ENCODE measurements around the gene ARID3B.
"Not testable (repeated sequence)": the region's sequence is repeated elsewhere in the genome, so short reads cannot be mapped to it uniquely, and the experiment has no call there.

ARID3B gene

DNA sequence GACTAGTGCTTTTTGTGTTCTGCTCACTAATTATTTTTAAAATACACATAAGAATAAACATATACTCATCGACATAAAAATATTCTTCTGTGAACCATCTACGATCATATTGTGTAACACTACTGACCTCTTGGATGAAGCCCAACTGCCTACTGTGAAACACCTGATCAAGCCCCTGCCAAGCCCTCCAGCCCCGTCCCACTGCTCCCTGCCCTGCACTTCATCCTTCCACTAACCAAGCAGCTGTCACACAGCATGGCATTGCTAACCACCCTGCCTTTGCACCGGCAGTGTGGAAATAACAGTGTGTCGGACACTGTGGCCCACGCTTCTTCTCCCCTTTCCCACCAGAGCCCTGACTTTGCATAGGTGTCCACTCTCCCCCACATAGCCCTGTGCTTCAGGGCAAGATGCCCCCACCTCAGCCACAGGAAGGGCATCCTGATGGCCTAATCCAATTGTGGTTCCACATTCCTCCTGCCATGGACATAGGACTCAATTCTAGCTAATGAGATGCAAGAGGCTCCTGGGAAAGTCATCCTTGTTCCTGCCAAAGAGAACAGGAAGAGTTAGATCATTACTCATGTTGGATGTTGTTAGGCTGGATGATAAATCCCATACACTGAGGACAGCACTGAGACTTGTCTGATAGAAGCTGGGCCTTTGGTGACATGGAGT is 35.0 kb upstream of the ARID3B start:
- H3K4me3 ChIP-seq, result no peak overlapping the region
- no peaks in the 10 kb centered on the region for H3K9me3 ChIP-seq (ENCODE audit: low read depth, low read length)
- no peak for DNase-seq (ENCODE audit: low read depth, low spot score)
- 0 out of 2 replicates have a peak, but pooled peaks cover 4% of the 10 kb centered on the region for H3K36me3 ChIP-seq (ENCODE audit: insufficient read depth, low read length)
- no peak for TF ChIP-seq EZH2 (IDR thresholded peaks at IDR 0.05)
- TF ChIP-seq FOXP2 (optimal IDR thresholded peaks at IDR 0.05; ENCODE audit: control extremely low read depth, extremely low read length, insufficient read depth), result no peak
- no peak for TF ChIP-seq POLR2AphosphoS5 (IDR thresholded peaks at IDR 0.05; ENCODE audit: borderline replicate concordance, low read depth, low read length)
- H3K9ac ChIP-seq (ENCODE audit: insufficient read length), result no peak overlapping the region
- no peak overlapping the region for H3K27ac ChIP-seq

DNA sequence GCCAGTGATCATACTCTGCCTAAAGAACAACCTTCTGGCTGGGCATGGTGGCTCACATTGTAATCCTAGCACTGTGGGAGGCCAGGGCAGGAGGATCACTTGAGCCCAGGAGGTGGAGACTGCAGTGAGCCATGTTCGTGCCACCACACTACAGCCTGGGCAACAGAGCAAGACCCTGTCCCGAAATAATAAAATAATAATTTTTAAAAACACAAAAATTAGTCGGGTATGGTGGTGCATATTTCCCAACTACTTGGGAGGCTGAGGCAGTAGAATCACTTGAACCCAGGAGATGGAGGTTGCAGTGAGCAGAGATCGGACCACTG is 34.5 kb upstream of the ARID3B start:
- H3K4me3 ChIP-seq, result no peak overlapping the region
- no peak for TF ChIP-seq EZH2 (IDR thresholded peaks at IDR 0.05)
- TF ChIP-seq FOXP2 (optimal IDR thresholded peaks at IDR 0.05; ENCODE audit: control extremely low read depth, extremely low read length, insufficient read depth), result no peak
- no peak for TF ChIP-seq POLR2AphosphoS5 (IDR thresholded peaks at IDR 0.05; ENCODE audit: borderline replicate concordance, low read depth, low read length)
- no peak overlapping the region for H3K27ac ChIP-seq
- H3K9me3 ChIP-seq (ENCODE audit: low read depth, low read length), result no peaks in the 10 kb centered on the region
- DNase-seq (ENCODE audit: low read depth, low spot score), result no peak
- H3K9ac ChIP-seq (ENCODE audit: insufficient read length), result no peak overlapping the region
- 0 out of 2 replicates have a peak, but pooled peaks cover 4% of the 10 kb centered on the region for H3K36me3 ChIP-seq (ENCODE audit: insufficient read depth, low read length)

DNA sequence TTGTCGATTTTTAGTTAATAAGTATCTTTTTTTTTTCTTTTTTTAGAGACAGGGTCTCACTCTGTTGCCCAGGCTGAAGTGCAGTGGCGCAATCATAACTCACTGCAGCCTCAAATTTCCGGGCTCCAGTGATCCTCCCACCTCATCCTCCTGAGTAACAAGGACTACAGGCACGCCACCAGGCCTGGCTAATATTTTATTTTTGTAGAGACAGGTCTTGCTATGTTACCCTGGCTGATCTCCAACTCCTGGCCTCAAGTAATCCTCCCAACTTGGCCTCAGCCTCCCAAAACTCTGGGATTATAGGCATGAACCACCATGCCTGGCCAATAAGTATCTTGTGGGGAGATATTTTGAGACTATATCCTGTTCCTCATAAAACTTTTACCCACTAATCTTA is 29.4 kb upstream of the ARID3B start:
- TF ChIP-seq FOXP2 (optimal IDR thresholded peaks at IDR 0.05; ENCODE audit: control extremely low read depth, extremely low read length, insufficient read depth) (no peak), POLR2AphosphoS5 (IDR thresholded peaks at IDR 0.05; ENCODE audit: borderline replicate concordance, low read depth, low read length) (no peak), EZH2 (IDR thresholded peaks at IDR 0.05) (no peak)
- H3K9ac ChIP-seq (ENCODE audit: insufficient read length), result no peak overlapping the region
- H3K36me3 ChIP-seq (ENCODE audit: insufficient read depth, low read length), result no peaks in the 10 kb centered on the region
- no peak overlapping the region for H3K4me3 ChIP-seq
- no peak overlapping the region for H3K27ac ChIP-seq
- DNase-seq (ENCODE audit: low read depth, low spot score), result no peak
- no peaks in the 10 kb centered on the region for H3K9me3 ChIP-seq (ENCODE audit: low read depth, low read length)

DNA sequence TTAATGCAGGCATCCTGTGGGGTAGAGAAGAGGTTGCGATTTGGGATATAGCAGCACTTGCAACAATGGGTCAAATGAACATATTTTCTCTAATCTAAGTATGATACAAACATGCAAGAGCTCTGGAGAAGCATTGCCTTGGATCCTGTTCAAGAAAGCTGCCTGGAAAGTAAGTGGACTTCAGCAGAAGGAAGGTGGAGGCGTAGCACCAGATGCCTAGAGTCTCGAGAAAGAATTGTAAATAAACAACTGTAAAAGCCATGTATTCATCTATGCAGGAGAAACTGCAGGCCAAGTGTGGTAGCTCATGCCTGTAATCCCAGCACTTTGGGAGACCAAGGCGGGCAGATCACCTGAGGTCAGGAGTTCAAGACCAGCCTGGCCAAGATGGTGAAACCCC is 27.0 kb upstream of the ARID3B start:
- H3K9me3 ChIP-seq (ENCODE audit: low read depth, low read length); H3K36me3 ChIP-seq (ENCODE audit: insufficient read depth, low read length); H3K9ac ChIP-seq (ENCODE audit: insufficient read length); H3K4me3 ChIP-seq; DNase-seq (ENCODE audit: low read depth, low spot score); H3K27ac ChIP-seq: not testable (repeated sequence)

DNA sequence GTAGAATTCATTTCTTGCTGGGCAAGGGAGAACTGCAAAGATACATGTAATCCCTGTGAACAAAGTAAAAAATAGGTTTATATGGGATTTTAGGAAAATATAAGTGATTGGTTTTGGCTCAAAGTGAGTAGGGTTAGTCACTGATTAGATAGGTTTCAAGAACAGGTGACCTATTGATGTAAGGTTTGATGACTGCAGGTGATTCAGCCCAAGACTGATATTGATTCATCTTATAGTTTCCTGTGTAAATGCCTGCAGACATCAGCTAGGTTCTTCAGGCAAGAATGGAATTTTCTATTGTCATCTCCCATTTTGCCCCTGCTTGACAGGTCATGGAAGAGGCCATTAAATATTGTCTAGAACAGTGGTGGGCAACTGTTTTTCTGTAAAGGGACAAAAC is 23.9 kb upstream of the ARID3B start:
- H3K9me3 ChIP-seq (ENCODE audit: low read depth, low read length), result no peaks in the 10 kb centered on the region
- H3K4me3 ChIP-seq, result no peak overlapping the region
- no peak overlapping the region for H3K27ac ChIP-seq
- H3K36me3 ChIP-seq (ENCODE audit: insufficient read depth, low read length), result no peaks in the 10 kb centered on the region
- no peak overlapping the region for H3K9ac ChIP-seq (ENCODE audit: insufficient read length)
- DNase-seq (ENCODE audit: low read depth, low spot score), result no peak
- TF ChIP-seq POLR2AphosphoS5 (IDR thresholded peaks at IDR 0.05; ENCODE audit: borderline replicate concordance, low read depth, low read length) (no peak), FOXP2 (optimal IDR thresholded peaks at IDR 0.05; ENCODE audit: control extremely low read depth, extremely low read length, insufficient read depth) (no peak), EZH2 (IDR thresholded peaks at IDR 0.05) (no peak)

DNA sequence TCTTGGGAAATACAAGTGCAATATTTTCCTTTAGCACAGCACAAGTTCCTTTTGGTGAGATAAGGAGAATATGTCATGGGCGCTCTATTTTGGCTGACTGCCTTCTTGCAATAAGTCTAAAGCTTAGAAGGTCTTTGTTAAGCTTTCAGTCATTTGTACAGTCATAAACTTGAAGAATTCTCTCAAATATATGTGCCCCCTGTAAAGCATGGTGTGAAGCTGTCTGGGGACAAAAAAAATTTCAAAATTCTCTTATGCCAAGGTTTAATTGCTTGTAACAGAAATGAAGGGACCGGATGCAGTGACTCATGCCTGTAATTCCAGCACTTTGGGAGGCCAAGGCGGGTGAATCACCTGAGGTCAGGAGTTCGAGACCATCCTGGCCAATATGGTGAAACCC is 21.7 kb upstream of the ARID3B start:
- H3K9ac ChIP-seq (ENCODE audit: insufficient read length), result no peak overlapping the region
- H3K4me3 ChIP-seq, result no peak overlapping the region
- H3K36me3 ChIP-seq (ENCODE audit: insufficient read depth, low read length), result no peaks in the 10 kb centered on the region
- H3K9me3 ChIP-seq (ENCODE audit: low read depth, low read length), result no peaks in the 10 kb centered on the region
- H3K27ac ChIP-seq, result no peak overlapping the region
- no peak for TF ChIP-seq EZH2 (IDR thresholded peaks at IDR 0.05)
- no peak for TF ChIP-seq FOXP2 (optimal IDR thresholded peaks at IDR 0.05; ENCODE audit: control extremely low read depth, extremely low read length, insufficient read depth)
- no peak for TF ChIP-seq POLR2AphosphoS5 (IDR thresholded peaks at IDR 0.05; ENCODE audit: borderline replicate concordance, low read depth, low read length)
- no peak for DNase-seq (ENCODE audit: low read depth, low spot score)

DNA sequence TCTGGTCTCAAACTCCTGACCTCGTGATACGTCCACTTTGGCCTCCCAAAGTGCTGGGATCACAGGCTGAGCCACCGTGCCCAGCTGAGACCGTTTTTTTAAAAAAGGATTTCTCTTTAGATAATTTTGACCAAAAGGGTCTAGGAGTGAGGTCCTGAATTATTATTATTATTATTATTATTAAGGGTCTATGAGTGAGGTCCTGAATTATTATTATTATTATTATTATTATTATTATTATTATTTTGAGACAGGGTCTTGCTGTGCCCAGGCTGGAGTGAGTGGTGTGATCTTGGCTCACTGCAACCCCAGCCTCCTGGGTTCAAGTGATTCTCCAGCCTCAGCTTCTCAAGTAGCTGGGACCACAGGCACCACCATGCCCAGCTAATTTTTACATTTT is 20.6 kb upstream of the ARID3B start:
- no peak for TF ChIP-seq EZH2 (IDR thresholded peaks at IDR 0.05)
- TF ChIP-seq FOXP2 (optimal IDR thresholded peaks at IDR 0.05; ENCODE audit: control extremely low read depth, extremely low read length, insufficient read depth), result no peak
- no peak for TF ChIP-seq POLR2AphosphoS5 (IDR thresholded peaks at IDR 0.05; ENCODE audit: borderline replicate concordance, low read depth, low read length)
- no peak for DNase-seq (ENCODE audit: low read depth, low spot score)

DNA sequence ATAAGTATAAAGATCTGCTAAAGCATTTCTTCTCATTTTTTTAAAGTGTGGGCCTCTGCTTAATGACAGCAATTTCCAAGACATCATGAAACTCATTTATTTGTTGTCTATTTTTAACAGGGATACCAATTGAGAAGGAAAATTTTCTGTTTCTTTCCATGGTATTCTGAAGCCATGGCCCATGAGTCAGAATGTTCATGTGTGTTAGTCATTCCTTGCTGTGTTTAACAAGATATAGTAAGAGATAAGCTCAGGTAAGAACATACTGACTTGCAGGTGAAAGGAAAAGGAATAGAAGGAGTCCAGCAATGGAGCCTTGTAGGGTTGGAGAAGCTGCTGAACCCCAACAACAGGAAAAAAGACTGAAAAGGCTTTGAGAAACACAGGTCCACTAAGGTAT is 17.0 kb upstream of the ARID3B start:
- H3K27ac ChIP-seq, result no peak overlapping the region
- no peaks in the 10 kb centered on the region for H3K9me3 ChIP-seq (ENCODE audit: low read depth, low read length)
- DNase-seq (ENCODE audit: low read depth, low spot score), result no peak
- no peak for TF ChIP-seq FOXP2 (optimal IDR thresholded peaks at IDR 0.05; ENCODE audit: control extremely low read depth, extremely low read length, insufficient read depth)
- TF ChIP-seq POLR2AphosphoS5 (IDR thresholded peaks at IDR 0.05; ENCODE audit: borderline replicate concordance, low read depth, low read length), result no peak
- no peak for TF ChIP-seq EZH2 (IDR thresholded peaks at IDR 0.05)
- H3K9ac ChIP-seq (ENCODE audit: insufficient read length), result no peak overlapping the region
- H3K4me3 ChIP-seq, result no peak overlapping the region
- no peaks in the 10 kb centered on the region for H3K36me3 ChIP-seq (ENCODE audit: insufficient read depth, low read length)

More for the DNA sequence above, 20.6 kb upstream of the ARID3B start:
- Histone ChIP-seq H3K4me3 (no peak overlapping the region), H3K36me3 (ENCODE audit: insufficient read depth, low read length) (no peaks in the 10 kb centered on the region), H3K9me3 (ENCODE audit: low read depth, low read length) (no peaks in the 10 kb centered on the region), H3K27ac (no peak overlapping the region), H3K9ac (ENCODE audit: insufficient read length) (no peak overlapping the region)

DNA sequence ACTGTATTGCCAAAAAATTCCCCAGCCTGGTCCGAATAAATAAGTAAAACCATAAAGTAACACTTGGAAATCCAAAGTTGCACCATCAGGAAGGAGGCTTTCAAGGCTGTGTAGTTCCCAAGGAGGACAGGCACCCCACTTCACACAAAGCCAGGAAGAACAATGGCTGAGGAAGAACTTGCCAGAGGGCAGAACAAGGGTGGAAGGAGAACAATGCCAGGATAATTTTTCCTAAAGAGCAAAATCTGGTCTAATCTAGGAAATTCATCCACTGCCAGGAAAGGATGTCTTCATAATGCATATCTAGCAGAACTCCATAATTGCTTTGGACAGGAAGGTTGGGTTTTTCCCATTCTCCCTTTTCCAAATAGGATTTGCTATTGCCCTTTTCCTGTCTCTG is 15.7 kb upstream of the ARID3B start:
- no peak overlapping the region for H3K4me3 ChIP-seq
- DNase-seq (ENCODE audit: low read depth, low spot score), result no peak
- no peaks in the 10 kb centered on the region for H3K9me3 ChIP-seq (ENCODE audit: low read depth, low read length)
- H3K36me3 ChIP-seq (ENCODE audit: insufficient read depth, low read length), result no peaks in the 10 kb centered on the region
- no peak overlapping the region for H3K9ac ChIP-seq (ENCODE audit: insufficient read length)
- TF ChIP-seq FOXP2 (optimal IDR thresholded peaks at IDR 0.05; ENCODE audit: control extremely low read depth, extremely low read length, insufficient read depth) (no peak), POLR2AphosphoS5 (IDR thresholded peaks at IDR 0.05; ENCODE audit: borderline replicate concordance, low read depth, low read length) (no peak), EZH2 (IDR thresholded peaks at IDR 0.05) (no peak)
- H3K27ac ChIP-seq, result no peak overlapping the region

All from SK-N-MC (cell line).